Activated CD4-positive, alpha-beta T cell treated with anti-CD3 and anti-CD28 coated beads, Interleukin-2, amount 50 U/mL, for 24 hours (primary cell): ENCODE data around the gene CNTFR.

Source experiments
- DNase-seq, 2 donors: peaks; one replicate each; pipeline ENCODE4 v3.0.0-alpha.2; 2020; ENCODE audit warnings: low read depth in 1 of 2, low spot score in 1 of 2

Gene CNTFR

DNA sequence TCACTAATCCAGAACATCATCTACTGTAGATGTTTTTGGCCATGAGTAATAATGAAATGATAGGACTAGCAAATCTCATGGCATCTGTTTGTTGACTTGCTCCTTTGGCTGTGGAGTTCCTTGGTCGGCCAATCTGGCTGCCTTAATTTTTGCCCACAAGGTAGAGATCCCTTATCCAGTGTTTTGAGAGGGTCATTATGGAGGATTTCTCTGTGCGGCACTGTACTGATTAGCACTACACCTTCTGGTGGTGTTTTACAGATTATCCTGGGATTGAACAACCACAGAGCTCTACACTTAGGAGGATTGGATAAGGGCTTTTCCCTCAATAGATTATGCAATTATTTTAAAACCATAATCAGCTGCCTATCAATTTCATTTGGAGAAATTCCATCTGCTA lies 63.5 kb downstream of the CNTFR start:
- DNase-seq: no peak

DNA sequence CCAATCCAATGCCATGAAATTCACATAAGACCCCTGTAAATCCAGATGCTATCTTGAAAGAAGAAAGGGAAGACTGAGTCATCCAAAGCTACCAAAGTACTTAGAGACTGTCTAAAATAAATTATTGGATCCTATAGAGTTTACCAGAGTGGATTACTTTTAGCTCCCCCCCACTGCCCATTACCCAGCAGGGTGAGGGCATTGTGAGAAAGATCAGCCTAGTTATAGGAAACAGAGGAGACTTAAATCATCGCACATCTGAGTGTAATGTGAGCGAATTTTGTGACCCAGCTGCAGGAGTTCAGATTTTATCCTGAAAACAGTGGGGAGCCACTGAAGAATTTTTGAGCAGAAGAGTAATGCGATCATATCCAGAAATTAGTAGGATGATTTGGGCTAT lies 65.2 kb downstream of the CNTFR start:
- DNase-seq: no peak

DNA sequence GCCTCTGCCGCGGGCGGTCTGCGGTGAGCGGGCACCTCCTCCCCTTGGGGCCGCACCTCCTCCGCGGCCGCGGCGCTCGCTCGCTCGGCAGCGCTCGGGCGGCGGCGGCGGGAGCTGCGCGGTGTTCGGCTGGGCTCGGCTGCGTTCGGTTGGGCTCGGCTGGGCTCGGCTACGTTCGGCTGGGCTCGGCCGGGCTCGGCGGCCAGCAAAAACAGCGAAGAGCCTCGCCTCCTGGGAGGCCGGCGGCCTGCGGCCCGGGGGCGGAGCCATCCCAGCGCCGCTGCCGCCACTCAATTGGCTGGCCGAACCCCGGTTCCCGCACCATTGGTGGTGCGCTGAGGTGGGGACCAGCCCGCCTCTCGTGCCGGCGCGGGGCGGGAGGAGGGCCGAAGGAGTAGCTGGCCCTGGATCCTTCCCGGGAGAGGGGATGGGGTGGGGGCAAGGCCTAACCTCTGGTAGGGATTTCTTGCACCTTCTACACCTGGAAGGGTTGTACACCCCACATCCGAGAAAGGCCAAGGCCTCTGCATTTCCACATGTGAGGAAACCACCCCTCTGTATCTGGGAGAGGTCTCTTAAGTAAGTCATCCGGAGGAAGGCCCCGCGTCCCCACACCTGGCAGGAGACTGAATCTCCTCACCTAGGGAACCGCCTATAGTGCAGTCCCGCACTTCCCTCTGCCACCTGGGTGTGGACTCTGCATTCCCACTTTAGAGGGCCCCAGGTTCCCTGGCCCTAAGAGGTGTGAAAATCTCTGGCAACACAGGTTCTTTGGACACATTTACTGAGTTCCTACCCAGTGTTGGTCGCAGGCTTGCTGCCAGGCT lies 66.3 kb downstream of the CNTFR start, which contains the start of gene ENHO:
Gene ENHO (minus strand): TSS at position 20 of the 827 bp plus-strand sequence. CDS start 1,295 bp downstream, outside the sequence.
- DNase-seq: peak; percentile 82

DNA sequence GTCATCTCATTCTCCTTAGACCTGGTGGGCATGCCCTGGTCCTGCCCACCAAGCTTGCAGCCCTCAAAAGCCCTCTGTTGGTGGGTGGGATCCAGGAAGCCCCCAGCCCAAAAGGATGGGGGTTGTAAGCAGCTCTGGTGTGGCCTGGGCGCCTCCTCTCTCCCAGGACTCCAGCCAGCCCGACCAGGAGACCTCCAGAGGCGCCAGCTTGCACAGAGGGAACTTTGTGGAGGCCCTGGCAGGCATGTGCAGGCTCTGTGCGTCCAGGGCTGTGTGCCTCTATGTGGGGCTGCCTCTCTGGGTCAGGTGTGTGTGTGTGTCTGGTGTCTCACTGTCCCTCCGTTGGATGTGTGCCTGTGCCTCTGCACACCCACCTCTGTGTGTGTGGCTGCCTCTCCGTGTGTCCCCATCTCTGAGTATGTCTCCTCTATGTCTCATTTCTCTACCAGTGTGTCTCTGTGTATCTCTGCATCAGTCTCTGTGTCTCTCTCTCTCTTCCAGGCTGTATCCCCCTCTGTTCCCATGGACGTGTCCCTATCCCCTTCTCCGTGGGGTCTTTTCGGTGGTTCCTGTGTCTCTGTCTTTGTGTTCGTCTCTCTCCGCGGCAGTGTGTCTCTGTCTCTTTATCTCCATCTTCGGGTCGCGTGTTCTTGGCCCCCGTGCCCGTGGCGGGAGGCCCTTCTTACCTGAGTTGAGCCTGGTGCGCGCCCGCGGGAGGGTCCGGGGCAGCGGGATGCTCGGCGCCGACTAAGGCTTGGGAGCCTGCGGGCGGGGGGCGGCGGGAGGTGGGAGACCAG lies 67.2 kb downstream of the CNTFR start:
- no peak for DNase-seq

DNA sequence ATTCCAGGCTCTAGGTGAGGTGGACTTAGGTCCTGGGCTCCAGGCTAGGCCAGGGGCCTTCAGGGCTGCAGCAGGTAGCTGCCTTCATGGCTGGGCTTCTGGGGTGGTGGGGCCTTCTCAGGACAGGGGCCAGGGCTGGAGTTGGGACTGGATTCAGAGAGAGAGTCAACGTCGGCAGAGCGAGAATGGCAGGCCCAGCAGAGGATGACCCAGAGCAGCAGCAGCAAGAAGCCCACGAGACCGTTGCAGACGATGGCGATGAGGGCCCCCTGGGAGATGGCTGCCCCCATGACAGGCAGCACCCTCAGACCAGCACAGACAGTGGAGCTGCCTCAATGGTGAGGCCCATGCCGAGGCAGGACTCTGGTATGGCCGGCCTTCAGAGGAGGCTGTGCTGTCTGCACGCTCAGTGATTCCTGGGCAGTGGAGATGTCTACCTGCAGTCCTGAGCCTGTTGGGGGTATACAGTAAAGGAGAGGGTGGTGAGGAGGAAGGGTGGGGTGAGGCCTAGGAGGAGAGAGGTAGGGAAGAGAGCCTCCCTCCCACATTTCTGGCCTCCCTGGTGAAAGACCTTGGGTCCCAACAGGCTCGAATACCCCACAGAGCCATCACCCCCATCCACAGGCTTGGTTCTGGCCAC lies 68.0 kb downstream of the CNTFR start:
- no peak for DNase-seq

DNA sequence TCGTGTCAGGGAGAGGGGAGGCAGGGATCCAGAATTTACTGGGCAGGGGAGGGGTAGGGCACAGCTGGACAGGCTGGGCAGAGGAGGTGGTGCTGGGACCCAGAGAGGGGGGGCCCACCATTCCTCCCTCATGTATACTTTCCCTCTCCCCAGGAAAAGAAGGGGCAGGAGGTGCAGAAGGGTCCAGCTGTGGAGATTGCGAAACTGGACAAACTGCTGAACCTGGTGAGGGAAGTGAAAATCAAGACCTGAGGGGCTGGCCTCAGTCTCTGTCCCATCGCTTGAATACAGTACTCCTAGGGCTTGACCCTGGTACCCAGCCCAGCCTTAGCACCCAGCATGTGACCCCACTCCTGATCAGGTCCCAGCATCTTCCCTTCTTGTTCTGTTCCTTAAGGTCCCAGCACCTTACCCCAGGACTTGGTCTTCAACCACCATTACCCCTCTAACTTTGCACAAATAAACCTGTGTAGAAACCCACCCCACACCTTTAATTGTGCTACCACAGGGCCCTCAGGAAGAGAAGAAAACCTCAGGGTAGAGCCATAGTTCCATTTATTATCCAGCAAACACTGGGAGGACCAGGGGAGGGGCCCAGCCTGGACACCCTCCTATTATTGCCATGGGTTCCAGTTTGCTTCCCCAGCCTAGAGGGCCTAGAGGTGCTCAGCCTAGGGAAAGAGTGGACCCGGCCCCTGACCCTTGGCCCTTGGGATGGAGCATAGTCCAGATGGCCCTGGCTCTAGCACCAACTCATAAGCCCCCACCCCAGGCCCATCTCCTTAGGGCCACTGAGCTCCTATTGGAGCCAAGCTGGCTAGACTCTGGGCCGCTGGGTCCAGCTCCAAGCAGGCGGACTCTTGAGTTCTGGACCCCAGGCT lies 68.8 kb downstream of the CNTFR start:
- no peak for DNase-seq

DNA sequence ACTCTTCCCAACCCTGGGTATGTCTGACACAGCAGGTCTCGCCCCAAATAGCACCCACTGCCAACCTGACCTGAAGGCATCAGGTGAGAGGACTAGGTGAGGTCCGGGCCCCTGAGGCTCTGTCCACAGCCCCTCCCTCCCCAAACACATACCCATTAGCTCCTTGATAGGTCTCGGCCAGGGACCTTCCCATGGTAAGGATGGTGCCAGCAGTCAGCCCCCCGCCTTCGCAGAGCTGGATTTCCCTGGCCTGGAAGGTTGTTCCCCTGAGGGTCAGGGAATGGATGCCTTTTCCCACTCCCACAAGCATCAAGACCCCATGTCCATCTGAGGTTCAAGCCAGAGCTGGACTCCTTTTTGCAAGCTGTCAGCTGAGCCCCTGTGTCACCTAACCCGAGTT lies 69.4 kb downstream of the CNTFR start:
- no peak for DNase-seq

DNA sequence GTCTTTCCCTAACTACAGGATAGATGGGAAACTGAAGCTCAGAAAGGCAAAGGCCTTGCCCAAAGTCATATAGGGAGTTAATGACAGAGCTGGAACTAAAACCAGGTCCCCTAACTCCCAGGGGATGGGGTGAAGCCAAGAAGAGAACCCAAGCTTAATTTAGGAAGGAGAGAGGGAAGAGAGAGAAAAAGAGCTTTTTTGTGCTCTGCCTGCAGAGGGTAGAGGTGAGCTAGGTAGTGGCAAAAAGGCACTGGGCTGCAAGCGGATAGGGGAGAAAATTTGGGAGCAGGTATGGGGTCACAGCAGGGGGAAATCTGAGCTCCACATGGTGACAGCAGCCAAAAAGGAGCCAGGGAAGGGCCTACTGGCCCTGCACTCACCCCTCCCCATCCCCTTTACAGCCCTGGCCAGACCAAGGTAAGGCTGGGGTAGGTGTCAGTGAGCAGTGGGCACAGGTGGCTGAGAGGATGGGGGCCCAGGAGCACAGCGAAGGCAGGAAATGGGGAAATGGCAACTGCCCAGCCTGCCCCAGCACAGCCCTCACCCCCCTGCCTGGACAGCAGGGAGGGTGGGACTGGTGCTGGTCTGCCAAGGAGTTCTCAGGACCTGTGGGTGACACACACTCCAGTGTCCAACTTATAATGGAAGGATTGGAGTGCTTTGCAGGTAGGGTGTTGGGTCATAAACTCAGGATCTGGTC lies 70.1 kb downstream of the CNTFR start:
- DNase-seq: no peak

DNA sequence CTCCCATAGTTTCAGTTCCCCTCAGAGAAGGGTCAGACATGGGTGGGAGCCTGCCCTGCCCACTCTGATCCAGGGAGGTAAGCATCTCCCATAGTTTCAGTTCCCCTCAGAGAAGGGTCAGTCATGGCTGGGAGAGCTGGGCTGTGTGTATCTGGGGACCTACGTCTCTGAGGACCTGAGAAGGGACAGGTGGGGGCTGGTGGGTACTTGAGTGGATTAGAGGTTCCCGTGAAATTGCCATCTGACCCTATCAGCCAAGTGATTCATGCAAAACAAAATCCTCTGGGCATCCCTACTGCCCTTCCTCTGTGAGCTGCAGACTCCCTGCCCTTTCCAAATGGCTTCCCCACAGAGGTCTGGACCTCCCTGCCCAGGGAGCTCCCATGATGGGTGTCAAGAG lies 70.6 kb downstream of the CNTFR start:
- no peak for DNase-seq

DNA sequence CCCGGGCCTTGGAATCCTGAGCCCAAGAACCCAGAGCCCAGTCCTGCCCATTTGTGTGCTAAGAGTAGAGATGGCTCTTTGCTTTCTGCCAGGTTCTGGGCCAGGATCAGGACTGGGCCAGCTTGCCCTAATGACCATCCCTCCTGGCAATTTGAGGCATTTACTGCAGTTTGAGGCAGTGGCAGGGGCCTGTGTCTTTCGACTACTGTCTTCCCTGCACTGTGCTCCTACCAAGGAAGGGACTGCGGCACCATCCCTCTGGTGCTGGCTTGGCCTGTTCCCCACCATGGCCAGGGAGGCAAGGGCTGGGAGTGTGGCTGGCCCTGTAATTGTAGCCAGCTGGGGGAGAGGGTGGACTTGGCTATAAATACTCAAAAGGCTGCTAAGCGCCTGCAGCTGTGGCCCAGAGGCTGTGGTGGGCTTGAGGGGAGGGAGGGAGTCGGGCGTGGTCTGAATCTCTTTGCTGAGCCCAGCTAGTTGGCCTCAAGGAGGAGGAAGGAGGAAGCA lies 71.4 kb downstream of the CNTFR start:
- DNase-seq: no peak

DNA sequence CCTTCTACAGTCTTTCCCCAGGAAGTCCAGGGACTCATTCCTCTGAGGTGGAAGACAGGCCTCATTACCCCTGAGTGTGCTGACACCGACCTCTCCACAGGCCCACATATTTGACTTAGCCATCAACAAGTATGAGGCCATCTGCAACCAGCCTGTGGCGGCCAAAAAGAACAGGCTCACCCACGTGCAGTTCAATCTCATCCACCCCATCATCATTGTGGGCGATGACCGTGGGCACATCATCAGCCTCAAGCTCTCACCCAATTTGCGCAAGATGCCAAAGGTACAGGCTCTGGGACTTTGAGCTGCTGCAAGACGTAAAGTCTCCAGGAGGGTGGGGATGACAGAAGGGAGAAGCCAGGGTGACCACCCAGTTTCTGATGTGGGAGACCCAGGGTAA lies 72.3 kb downstream of the CNTFR start:
- no peak for DNase-seq

DNA sequence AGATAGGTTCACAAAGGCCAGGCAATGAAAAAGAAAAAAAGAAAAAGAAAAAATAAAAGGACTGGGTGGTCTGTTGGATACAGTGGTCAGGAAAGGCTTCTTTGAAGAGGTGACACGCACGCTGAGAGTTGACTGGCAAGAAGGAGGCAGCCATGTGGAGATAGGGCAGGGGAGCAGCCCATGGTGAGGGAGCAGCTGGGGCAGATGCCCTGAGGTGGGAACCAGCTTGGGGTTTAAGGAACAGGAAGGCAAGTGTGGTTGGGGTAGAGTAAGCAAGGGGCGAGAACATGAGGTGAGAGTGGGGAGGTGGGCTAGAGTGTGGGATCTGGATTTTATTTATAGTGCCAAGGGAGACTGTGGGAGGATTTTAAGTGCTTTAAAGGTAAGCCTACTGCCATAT lies 73.6 kb downstream of the CNTFR start:
- no peak for DNase-seq

DNA sequence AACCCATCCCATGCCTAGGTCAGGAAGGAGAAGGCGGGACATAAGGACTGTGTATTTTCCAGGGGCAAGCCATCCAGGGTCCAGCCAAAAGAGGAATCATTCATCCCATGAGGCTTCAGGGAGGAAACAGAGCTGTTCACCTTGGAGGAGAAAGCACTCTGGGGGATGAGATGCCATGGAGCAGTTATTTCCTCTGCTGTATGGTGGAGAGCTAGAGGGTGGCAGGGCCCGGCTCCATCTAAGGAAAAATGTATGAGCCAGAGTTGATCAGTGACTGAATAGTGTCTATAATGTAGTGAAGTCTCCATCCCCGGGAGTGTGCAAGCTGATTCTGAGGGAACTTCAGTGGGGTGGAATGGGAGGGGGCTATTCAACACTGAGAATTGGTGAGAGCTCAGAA lies 74.7 kb downstream of the CNTFR start:
- no peak for DNase-seq

DNA sequence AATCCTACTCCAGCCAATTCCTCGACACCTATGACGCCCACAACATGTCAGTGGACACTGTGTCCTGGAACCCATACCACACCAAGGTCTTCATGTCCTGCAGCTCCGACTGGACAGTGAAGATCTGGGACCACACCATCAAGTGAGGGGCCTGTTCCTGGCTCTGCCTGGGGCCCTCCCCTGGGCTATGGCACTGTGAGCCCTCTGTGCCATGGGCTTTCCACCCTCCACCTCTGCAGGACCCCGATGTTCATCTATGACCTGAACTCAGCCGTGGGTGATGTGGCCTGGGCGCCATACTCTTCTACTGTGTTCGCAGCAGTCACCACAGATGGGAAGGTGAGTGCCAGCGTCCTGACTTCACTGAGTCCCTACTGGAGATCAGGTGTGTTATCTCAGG lies 75.1 kb downstream of the CNTFR start:
- DNase-seq: no peak

DNA sequence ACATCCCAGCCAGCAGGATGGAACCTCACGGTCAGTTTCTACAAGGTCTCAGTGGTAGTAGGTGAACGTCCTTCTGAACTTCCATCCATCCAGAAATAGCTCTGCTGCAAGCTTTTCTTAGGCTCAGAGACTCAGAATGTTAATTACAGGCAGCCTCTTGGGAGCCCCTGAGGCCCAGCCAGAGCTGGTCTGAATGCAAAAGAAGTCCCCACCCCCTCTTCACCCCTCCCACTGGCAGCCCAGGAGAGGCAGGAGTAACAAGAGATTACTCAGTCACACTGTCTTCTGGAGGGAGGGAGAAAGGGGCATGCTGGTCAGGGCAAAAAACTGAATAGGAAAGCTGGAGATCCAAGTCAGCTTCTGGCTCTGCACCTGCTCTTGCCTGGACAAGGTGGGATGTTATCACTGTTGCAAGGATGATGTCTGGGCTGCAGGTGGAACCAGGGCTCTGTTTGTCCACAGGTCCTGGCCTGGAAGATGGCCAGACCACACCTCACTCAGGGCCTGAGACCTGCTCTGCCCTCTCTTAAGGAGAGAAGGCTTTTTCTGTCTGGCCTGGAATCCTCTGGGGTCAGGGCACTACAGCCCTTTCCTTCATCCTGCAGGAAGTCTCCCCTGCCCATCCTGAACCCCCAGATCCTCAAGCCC lies 75.8 kb downstream of the CNTFR start:
- no peak for DNase-seq

DNA sequence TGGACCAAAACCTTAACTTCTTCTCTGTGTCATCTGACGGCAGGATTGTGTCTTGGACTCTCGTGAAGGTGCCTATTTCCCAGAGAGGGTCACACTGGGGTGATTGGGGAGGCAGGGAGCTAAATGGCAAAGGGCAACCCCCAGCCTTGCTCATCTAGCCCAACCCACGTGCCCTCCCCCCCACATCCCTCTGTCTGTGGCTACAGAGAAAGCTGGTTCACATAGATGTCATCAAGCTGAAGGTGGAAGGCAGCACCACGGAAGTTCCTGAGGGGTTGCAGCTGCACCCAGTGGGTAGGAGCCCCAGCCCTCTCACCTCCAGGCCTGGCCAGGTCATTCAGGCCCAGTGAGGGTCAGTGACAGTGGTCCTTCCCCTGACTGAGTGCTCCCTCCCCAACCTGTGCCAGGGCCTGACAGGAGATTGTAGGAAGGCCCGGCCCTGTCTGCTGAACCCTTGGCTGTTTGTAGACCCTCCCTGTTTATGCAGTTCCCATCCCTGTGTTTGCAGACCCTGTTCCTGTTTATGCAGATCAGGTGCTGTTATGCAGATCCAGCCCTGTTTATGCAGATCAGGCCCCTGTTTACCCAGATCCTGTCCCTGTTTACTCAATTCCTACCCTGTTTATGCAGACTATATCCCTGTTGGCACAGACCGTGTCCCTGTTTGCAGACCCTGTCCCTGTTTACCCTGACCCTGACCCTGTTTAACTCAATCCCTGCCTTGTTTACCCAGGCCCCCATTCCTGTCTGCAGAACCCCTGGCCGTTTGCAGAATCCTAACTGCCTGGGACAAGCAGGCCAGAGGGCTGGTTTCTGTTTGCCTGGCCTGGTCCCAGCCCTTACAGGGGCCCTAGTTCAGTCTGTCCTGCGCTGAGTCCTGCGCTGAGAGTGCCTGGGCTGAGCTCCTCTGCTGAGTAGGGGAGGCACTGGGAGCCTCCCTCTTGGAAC lies 77.1 kb downstream of the CNTFR start:
- DNase-seq: no peak

DNA sequence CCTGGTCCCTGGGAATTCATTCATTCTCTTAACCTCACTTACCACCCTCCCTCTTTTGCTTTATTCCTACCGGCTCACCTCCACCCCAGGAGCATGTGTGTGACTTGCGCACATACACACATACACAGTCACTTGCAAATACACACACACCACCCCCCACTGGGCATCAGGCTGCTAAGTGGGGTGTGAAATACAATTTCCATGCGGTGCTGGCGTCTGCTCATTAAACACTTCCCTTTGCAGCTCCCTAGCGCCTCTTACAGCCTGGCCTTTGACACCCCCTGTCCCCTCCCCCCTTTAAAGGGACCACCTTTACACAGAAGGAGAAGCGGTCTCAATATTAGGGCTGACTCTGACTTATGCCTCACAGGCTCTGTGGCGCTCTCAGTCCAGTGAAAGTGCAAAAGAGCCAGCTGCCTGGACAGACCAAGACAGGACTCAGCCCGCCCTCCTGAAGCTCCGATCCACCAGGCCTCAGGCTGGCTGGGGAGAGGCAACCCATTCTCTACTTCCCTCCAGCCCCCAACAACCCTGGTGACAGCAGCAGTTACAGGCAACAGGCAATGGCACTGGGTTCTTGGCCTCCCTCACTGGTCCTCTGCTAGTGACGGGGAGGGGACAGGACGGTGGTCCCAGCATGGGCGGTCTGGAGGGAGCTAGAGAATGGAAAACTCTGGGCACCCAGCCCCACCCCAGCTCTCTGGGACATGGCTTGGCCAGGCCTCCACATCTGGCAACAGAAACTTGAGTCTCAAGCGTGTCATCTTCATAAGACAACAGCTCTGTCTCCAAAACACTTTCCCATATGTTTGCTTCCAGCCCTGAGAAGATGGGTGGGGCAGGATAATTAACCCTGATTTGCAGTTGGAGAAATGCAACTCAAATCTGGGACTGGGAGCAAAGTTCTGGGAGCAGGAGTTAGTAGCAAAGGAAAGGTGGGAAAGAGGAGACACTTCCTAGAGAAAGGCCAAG lies 78.7 kb downstream of the CNTFR start:
- no peak for DNase-seq
